NCI-H146 (cell line): Measurements from ENCODE around the gene KCNQ2.

Source experiments
- DNase-seq: peaks from one replicate; lab custom pipeline; 2025; lab: John Stamatoyannopoulos, UW

Gene KCNQ2

DNA sequence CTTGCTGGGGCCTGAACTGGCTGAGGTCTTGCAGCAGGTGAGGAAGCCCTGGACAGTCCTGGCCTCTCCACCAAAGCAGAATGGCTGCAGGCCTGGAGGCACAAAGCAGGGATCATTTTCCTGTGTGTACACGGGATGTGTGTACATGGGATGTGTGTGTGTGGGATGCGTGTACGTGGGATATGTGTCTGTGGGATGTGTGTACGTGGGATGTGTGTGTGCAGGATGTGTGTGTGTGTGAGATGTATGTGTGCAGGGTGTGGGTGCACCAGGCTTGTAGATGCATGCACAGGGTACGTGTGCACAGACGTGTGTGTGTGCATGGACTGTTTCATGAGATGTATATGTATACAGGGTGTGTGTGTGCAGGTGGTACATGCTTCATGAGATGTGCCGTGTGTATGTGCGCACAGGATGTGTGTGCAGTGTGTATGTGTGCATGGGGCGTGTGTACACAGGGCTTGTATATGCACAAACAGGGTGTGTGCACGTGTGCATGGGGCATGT, 103.4 kb downstream of the KCNQ2 start:
- no peak for DNase-seq

DNA sequence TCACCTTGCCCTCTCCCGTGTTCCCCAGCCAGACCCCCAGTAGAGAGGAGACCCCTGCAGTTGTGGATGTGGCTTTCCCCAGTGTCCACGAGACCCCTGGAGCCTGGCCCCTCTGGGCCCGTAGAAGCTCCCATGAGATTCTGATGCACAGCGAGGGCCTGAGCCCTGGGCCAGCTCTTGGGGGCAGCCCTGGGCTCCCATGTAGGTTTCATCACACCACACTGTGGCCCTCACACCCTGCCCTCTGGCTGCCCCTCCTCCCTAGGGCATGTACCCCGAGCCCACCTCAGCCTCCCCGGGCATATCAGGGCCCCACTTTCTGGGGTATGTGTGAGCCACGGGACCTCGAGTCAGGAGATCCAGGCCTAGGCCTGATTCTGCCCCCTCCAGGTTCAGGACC, 104.3 kb downstream of the KCNQ2 start:
- DNase-seq = no peak

DNA sequence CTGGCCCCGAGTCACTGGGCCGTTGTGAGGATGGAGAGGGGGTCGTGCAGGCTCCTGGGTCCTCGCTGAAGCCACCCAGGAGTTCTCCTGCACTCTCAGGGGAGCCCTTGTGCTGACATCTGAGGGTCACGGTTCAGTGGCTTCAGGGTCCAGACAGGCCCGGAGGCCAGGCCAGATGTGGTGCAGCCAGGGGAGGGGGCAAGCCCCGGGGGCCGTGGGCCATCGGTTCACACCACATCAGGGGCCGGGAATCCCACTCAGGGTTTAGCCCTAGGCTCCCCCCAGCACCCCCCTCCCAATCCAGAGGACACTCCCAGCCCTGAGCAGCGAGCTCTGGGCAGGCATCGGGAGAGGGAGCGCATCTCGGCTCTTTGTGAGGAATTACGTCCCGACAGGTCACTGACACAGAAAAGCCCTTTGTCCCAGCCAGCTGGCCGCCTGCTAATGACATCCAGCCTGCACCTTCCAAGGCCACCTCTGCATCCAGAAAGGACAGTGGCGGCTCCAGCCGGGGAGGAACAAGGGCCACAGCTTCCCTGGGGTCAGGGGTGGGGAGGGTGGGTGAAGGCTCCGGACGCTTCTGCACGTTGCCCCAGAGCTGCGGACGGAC, 104.9 kb downstream of the KCNQ2 start:
- DNase-seq = no peak

DNA sequence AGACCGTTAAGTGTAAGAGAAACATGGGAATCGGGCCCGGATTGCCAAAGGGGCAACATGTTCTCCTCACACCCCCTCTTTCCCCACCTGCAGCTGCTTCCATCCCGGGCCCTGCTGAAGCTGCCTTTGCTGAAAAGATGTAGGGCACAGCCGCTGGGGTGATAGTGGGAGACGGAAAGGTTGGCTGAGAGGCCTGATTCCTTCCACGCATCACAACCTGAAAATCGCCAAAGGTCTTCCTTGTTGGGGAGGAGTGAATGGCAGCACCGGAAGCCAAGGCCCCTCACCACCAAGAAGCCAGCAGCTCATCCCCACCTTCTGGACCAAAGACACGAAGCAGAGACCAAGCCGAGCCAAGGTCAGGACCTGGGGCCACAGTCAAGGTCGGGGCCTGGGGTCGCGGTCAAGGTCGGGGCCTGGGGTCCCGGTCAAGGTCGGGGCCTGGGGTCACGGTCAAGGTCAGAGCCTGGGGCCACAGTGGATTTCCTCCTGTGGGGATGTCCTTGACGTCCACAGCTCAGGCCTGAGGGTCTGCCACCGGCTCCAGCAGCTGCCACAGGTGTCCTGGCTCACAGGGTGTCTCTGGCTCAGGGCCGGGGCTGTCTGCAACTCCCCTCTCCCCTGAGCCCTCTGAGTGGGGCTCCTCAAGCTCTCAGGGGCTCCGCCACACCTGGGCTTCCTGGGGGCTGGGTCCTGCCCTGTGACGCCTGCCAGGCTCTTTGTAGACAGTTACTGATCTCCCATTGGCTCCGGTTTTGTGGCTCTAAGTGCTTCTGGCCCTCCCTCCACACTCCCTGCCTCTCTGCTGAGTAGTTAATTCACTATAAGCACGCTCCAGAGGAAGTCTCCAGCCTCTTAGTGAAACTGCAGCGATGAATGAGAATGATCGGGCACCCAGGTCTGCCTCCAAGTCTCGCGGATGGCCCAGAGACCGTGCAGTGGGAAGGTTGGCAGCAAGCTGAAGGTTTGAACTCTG, 105.8 kb downstream of the KCNQ2 start:
- no peak for DNase-seq

DNA sequence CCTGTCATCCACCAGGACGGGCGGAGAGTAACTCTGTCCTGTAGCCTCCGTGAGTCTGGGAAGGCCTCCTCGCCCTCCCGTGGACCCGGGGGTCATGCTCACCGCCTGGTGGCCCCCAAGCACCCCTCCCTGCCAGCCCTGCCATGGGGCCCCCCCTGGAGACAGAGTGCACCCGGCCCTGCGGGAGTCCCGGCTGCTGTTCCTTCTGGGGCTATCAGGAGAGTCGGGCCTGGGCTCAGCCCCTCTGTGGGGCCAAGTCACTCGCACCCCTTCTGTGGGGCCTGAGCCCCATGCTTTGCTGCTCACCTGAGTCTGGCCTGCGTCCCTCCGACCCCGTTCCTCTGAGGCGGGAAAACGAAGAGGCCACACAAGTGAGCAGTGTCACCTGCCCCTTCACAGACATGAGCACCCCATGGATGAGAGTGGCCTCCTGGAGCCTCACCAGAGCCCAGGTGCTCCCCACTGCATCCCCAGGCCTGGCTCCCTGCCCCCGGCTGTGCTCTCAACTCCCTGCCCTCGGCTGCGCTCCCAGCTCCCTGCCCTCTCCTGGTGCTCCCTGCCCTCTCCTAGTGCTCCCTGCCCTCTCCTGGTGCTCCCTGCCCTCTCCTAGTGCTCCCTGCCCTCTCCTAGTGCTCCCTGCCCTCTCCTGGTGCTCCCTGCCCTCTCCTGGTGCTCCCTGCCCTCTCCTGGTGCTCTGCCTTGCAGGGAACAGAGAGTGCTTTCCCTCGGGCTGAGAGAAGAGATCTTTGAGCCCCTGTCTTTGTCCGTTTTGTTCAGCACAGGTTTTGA, 106.7 kb downstream of the KCNQ2 start:
- DNase-seq = no peak

DNA sequence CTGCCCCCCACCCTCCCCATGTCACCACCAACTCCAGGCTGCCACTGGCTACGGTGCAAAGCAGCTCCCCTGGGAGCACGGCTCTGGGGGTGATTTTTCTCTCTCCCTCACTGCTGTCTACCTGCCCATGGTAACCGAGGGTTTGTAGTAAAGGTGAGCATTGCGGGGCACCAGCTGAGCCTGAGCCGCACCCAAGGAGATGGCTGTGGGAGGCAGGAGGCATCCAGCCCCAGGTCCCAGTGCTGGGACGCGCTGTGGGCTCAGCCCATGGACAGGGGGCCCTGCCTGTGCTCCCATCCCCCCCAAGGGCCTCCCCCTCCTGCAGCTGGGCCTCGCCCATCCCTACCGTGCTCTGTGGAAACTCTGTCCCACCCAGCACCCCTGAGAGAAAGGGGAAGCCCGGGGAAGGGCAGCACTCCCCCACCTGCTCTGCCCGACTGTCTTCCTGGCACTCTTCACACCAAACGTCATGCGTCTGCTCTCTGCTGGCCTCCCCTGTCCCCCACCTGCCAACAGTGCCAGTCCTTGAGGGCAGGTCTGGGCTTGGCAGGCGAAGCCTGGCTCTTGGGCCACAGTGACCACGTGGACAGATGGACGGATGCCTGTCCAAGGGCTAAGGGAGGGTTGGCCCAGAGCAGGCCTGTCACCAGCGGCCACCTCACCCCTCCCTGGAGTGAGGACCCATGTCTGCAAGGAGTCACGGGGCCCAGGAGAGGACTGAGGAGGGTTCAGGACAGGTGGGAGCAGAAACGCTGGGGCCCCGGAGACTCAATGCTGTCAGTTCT, 107.5 kb downstream of the KCNQ2 start:
- no peak for DNase-seq

DNA sequence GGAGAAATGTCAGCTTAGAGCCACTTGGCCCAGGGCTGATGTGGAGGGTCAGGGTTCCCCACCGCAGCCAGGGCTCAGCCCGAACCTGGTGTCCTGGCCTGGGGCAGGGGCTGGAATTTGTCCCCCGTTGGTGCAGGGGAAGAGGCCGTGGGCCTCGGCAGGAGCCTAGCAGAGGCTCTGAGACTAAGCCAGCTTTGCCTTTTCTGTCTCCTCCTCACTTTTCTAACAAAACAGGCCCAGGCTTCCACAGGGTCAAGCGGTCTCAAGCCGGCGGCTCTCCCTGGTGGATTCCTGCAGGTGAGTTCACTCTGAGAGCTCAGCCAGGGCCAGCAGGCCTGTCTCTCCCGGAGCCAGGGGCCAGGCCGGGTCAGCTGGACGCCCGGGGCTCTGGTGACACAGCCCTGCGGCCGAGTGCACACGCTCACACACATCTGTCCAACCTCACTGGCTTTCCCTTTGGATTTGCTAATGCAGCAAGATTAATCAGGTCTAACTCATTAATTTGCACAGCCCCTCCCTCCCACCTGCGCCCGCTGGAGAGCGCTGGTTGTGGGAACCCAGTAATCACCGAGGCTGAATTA, 108.4 kb downstream of the KCNQ2 start:
- no peak for DNase-seq

DNA sequence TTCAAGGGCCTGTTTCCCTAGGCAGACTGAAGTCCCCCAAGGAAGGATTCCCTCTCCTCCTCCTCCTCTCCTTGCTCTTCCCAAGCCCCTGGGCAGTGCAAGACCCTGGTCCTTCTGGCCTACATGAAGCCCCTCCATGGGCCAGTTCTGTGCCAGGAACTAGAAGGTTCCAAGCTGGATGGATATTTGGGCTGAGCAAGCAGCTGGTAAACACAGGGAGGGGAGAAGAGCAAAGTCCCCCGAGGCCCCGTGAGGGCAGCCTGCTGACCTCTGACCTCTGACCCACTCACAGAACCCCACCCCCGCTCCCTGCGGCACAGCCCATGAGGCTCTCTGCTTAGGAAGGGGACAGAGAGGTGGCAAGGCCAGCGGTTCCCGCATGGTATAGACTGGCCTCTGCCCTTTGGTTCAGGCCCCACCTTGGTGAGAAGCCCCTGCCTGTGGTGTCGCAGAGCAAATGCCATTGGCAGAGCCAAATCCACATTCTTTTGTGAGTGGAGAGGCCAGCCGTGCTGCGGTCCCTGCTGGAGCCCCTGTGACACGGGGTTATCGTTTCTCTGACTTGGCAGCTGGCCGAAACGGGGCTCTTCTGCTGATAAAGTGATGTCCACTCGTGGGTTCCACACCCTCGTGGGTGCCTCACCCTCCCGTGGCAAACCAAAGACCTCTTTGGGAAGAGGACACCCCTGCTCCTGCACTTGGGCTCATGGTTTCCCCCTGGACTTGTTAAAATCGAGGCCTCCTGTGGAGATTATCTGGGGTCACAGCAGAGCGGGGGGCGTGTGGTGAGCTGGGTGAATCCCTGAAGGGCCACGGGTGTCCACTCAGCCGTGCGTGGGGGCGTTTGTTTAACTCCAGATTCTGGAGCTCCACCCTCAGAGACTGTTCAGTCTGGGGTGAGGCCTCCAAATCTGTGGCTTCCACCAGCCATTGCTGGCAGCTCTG, 109.2 kb downstream of the KCNQ2 start:
- no peak for DNase-seq

DNA sequence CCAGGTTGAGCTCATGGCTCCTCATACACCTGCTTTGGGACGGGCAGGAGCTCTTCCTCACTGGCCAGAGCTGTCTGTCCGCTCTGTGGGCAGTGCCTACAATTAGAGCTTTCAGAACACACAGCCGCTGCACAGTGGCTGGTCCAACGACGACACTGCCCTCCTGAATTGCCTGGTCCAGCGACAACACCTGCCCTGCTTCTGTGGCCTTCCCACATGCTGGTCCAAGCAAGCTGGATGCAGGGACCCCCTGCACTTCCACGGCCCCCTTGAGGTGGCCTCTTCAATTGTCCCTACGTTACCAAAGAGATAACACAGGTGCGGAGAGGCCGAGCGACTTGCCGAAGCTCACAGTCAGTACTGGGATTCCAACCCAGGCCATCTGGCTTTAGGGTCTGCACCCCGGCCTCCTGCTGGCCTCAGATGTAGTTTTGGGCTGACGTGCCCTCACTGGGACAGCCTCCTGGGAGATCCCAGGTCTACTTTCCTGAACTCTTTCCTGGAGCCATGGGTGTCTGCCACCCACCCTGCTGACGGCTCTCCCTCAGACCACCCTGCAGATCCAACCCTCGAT, 109.9 kb downstream of the KCNQ2 start:
- DNase-seq = no peak

DNA sequence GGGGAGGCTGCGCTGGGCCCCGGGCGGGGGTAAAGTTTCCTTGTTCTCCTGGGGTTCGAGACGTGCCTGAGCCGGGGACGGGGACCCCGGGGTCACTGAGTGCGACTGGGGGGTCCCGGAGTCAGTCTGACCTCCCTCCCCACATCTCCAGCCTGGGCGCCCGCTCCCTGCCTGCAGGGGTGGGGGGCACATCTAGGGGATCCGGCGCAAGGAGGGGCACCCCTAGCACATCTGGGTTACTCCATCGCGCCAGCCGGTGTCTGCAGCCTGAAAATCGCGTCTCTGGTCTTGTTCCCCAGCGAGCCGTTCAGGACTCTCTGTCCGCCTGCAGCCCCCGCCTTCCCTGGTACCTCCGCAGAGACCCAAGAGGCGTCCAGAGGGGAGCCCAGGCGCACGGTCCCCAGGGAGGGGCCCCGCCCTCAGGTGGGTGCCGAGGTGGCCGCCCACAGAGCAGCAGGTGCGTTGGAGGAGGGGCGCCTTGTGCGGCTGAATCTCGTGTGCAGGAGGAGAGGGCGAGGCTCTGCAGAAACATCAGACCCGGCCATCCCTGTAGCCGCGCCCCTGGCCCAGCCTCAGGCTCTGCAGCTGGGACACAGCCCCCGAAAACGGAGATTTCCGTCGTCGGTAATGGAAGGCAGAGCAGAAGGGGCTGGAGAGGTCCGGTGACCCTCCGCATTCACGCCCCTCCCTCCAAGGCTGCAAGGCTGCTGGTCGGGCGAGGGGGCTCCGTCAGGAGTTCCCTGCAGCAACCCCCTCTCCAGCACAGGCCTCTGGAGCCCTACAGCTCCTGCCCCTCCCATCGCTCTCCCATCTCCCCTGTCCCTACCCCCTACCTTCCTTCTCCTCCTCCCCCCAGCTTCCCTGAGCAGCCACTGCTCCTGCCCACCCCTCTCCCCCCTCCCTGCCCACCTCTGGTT, 110.7 kb downstream of the KCNQ2 start:
- DNase-seq = peak; percentile 57

DNA sequence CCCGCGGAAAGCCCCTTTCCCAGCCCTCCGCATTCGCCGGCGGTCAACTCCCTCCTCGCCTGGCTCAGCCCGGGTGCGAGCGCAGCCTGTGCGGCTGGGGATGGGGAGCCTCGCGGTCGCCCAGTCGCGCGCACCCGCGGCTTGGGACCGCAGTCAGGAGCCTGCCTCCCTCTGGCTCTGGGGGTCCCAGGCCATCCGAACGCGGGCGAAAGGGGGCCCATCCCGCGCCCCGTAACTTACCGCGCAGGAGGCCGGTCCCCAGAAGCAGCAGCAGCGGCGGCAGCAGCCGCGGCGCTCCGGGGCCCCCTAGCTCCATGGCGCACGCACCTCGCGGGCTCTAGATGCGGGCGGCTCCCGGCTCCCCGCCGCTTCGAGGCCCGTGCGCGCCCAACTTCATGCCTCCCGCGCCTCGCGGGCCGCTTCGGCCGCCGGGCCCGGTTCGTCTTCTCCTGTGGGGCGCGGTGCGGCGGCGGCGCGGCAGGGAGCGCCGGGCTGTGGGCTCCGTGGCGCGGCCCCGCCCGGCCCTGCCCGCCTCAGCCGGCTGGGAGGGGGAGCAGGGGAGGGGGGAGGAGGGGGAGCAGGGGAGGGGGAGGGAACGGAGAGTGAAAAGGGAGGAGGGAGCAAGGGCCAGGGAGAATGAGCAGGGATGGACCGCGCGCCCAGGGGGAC, 111.5 kb downstream of the KCNQ2 start, which contains the start of gene CHRNA4:
TSS of gene CHRNA4 (minus strand) at position 500 of the 669 bp plus-strand sequence. CDS start at position 316, 184 bp downstream.
- no peak for DNase-seq

DNA sequence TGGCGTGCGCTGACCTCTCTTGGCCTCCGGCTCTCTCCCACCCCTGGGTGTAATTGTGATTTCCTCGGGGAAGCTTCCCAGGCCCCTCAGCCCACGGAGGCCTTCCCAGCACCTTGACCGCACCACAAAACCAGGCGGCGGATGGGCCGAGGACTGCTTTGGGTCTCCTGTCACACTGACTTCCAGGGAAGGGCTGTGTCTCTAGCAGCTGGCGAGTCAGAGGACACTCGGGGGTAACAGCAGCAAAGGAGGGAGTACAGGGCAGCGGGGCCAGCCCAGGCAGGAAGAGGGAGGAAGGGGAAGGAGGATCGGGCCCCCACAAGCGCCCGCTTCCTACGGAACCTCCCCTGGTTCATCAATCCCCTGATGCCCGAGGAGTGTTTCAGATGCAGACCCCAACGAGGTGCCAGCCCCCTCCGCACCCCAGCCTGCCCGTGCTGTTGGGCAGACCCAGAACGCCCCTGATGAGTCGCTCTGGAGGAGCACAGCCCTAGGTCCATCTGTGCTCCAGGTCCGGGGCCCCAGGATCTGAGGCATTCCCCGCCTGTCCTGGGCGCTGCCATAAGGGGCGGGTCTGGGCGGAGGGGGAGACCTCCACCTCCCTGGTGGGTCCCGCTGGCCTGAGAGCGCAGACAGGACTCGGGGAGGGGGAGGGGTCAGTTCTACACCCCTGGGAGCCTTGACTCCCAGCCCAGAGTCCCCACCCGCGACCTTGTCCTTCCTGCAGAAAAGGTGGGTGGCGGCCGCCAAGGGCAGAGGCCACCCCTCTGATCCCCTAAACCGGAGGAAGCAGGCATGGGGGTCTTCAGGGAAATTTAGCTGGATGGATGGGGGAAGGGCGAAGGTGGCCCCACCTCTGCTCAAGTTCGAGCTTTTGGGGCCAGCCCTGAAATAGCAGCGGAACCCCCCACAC, 112.3 kb downstream of the KCNQ2 start:
- no peak for DNase-seq

DNA sequence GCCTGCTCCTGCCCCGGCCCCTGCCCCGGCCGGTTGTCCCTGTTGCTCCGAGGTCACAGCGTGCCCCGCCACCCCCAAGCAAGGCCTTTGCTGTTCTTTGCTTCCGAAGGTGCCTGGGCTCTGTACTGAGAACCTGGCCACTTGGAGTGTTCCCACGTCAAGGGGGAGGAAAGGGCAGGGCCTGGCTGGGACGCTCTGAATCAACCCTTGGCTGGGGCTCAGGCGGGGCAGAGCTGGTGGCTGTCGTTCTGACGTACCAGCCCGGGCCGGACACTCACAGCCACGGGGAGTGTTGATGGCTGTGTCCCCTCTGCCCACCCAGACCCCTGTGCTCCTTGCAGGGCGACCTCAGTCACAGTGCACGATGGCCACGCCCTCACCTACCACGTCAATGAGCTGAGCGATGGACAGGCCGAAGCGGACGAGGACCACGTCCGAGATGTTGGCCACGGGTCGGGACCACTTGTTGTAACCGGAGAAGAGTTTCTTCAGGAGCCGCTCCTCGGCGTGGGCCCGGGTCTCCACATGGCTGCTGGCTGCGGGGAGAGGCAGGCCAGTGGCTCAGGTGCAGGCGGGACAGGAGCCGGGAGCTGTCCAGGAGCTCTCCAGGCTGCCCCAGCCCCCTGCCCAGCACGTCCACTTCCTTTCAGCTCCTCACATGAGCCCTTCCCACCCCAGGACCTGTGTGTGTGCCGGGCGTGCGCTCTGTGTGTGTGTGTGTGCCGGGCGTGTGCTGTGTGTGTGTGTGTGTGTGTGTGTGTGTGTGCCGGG, 113.1 kb downstream of the KCNQ2 start:
- DNase-seq = no peak

DNA sequence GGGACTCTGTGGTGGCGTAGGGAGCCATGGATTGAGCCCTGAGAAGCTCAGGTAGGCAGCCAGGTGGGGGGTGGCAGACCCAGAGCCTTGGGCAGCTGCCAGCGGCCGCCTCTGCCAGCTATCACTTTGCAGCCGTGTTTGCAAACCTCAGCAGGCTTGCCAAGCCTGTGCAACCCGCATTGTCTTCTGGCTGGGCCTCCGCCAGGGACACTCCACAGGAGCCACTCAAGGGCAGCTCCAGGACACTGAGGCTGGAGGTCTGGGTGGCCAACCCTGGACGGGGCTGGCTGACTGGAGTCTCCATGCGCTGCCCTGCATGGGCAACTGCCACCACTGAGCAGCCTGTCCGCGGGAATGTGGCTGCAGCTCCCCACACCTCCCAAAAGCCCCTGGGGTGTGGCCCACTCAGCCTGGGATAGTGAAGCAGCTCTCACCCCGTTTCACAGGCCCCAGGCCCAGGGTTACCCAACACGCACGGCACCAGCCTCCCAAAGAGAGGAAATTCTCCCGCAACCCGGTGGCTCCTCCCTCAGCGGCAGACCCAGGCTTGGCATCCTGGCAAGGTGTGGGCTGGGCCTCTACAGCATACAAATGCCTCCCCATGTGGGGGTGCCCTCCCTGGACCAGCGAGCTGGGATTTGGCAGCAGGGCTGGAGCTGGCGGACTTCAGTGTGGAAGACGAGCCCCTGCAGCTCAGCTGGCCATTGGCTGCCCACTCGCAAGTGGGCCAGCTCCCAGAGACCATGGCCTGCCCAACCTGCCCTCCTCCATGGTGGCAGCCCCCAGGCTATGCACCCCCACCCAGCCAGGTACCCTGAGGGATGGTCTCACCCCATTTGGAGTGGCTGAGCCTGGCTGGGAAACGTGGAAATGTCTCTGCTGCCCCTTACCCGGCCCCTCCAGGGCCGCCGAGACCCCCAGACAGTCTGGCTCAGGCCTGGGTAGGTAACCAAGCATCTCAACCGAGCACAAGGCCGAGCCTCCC, 114.2 kb downstream of the KCNQ2 start:
- peak; percentile 49 for DNase-seq
